GM12872 (cell line): Measurements from ENCODE around the gene GAPVD1.
A peak's percentile ranks its signal among the peaks of the same experiment; 100 is the strongest.

Experiments
- CTCF ChIP-seq: IDR thresholded peaks from 3 replicates; pipeline ENCODE4 v1.5.1; 2011; ENCODE audit warnings: low read depth, mild to moderate bottlenecking, low read length, moderate library complexity; ENCODE audit not compliant: insufficient read depth

Gene GAPVD1

GRCh38 chr9:125400725-125401716 is 139.4 kb downstream of the GAPVD1 start:
- TF ChIP-seq CTCF: no peak

- no peak for TF ChIP-seq CTCF
Observed at GRCh38 chr9:125404733-125405132, 143.1 kb downstream of the GAPVD1 start.

GRCh38 chr9:125405938-125406809 is 144.5 kb downstream of the GAPVD1 start:
- TF ChIP-seq CTCF: no peak

- TF ChIP-seq CTCF: no peak
Observed at GRCh38 chr9:125406810-125407087, 145.1 kb downstream of the GAPVD1 start.

GRCh38 chr9:125407432-125407973 is 145.9 kb downstream of the GAPVD1 start:
- TF ChIP-seq CTCF: no peak

GRCh38 chr9:125407974-125408900 is 146.6 kb downstream of the GAPVD1 start:
- peak; percentile 85 for TF ChIP-seq CTCF
